Adrenal gland (tissue), 12 donors: ENCODE measurements around the gene CYP19A1. TPM values are rescaled to one million over a fixed set of nuclear protein-coding genes. Genes with fewer than 3 reads are reported as not detected.

ENCODE experiments used
- DNase-seq, 7 donors: peaks; one replicate each; pipeline ENCODE4 v3.0.0-alpha.2; 2019 to 2020
- H3K27ac ChIP-seq, 5 donors: fragments of 200-600 bp; sonication (generic) in 4 of 5; 1 replicate in 3 of 5; 2 replicates in 2 of 5; pipeline versions ENCODE4 v1.5.1 to v1.8.0; 2016 to 2020; ENCODE audit warnings: mild to moderate bottlenecking in 1 of 5
- H3K27me3 ChIP-seq: fragments of 200-600 bp; 2 replicates; pipeline ENCODE4 v1.8.0; 2021
- H3K36me3 ChIP-seq, 2 donors: fragments of 200-600 bp; replicated peaks in 1 of 2; 1 replicate in 1 of 2; 2 replicates in 1 of 2; pipeline versions ENCODE4 v1.5.1 to v1.8.0; 2018 to 2022
- H3K4me1 ChIP-seq, 2 donors: fragments of 200-600 bp; replicated peaks in 1 of 2; 1 replicate in 1 of 2; 2 replicates in 1 of 2; pipeline versions ENCODE4 v1.5.1 to v1.8.0; 2018 to 2021
- H3K4me3 ChIP-seq, 4 donors: fragments of 200-600 bp; sonication (generic) in 3 of 4; one replicate each; pipeline ENCODE4 v1.5.1; 2016 to 2018
- H3K9me3 ChIP-seq, 3 donors: fragments of 200-600 bp; sonication (generic) in 1 of 3; replicated peaks in 1 of 3; 1 replicate in 2 of 3; 2 replicates in 1 of 3; pipeline versions ENCODE4 v1.5.1 to v1.8.0; 2016 to 2021
- POLR2A ChIP-seq, 2 donors: fragments of 450-650 bp; IDR thresholded peaks; one replicate each; pipeline ENCODE4 v1.6.1; 2017; ENCODE audit warnings: antibody characterized with exemption in 2 of 2, mild to moderate bottlenecking in 2 of 2, moderate library complexity in 1 of 2
- WGBS, 4 donors: extraction: QIAGEN DNeasy Blood & Tissue Kit in 2 of 4; methylation state at CpG; one replicate each; pipeline versions ENCODE4 v1.1.5 to v1.1.7; 2013 to 2017; 5-methylcytosine and 5-hydroxymethylcytosine counted together
- intact Hi-C, 2 donors: fragments of 100-400 bp; cut with DNase I; formaldehyde crosslinking; loops; one replicate each; pipeline versions ENCODE4 v1.14.1 to v1.15.0; 2022 to 2023
- polyA plus RNA-seq, 3 donors: library from polyadenylated mRNA; stranded (reverse); fragments of 200-250 nt in 2 of 3; fragments of 350-450 nt in 1 of 3; fragmentation: Illumina TruSeq in 1 of 3; extraction: RNeasy Lipid Tissue Mini Kit (QIAGEN cat#74804) in 1 of 3; gene quantifications; one replicate each; pipeline ENCODE4 v1.2.3, GENCODE V29; 2013 to 2014
- total RNA-seq, 9 donors: library from RNA; depleted of rRNA in 4 of 9; stranded (reverse); fragments of >200 nt in 4 of 9; fragments of 120-200 nt in 1 of 9; fragmentation: NEBNext Ultra II Directional in 1 of 9; extraction: Animal tissue kit (Norgen Biotek cat#: 25700) in 1 of 9; gene quantifications; one replicate each; pipeline versions ENCODE4 v1.1.0 to v1.2.4, GENCODE V29; 2013 to 2023
- TF ChIP-seq, protein P1 (sequence below), 6 experiments: fragments of 450-650 bp in 4 of 6; fragments of 200-600 bp in 2 of 6; sonication (generic) in 1 of 6; IDR thresholded peaks; 1 replicate in 5 of 6; 2 replicates in 1 of 6; pipeline versions ENCODE4 v1.5.1 to v1.8.0; 2016 to 2021; ENCODE audit warnings: antibody characterized with exemption in 6 of 6, mild to moderate bottlenecking in 2 of 6, moderate library complexity in 1 of 6
- donor health status: healthy with polysubstance abuse.
- donor health status: Bipolar disorder and iron deficiency.
- donor health status: DM: yes; HTN: yes; CAD: no.
- donor health status: DM: no; HTN: no; CAD: no.
- donor health status: DM: no; HTN: no; CAD: no.
- donor health status: DM: yes; HTN: yes; CAD: no.

The CYP19A1 gene
- total and polyA plus RNA-seq, 12 donors: 0.41 to 21.6 (median 1.3) TPM

DNA sequence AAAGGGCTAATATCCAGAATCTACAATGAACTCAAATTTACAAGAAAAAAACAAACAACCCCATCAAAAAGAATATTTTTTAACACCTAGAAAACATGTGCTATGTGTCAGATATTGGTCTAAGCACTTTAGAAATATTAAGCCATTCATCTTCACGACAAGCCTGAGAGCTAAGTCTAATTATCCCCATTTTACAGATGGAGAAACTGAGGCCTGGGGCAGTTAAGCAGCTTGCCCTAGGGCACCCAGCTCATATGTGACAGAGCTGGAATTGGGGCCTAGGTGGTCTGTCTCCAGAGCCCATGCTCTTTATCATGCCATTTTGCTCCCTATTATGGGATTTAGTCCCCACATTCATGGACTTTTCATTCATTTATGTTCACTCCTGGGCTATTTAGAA is 92.8 kb downstream of the CYP19A1 start:
- intact Hi-C loops: no loop called here
- H3K9me3 ChIP-seq: no peaks in the 10 kb centered on the region

DNA sequence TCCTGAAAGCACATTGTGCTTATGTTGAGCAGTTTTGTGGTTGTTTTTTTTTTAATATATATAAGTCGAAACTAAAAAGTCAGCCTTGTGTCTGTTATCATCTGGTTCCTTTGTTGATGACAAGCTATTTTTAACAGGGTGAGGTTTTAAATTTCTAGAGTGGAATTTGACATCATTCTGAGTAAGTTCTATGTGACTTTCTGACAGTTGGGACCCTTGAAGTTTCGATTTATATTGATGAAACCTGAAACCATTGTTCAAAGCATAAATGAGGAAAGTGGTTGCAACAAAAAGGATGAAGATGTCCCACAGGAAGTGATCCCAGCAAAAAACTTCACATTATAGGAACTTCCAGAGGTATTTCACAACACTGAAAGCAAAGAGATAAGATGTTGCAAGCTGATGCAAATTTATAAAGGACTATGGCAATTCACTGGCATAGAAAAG is 94.0 kb downstream of the CYP19A1 start:
- Histone ChIP-seq H3K4me1 (no peaks in the 10 kb centered on the region), H3K4me3 (no peak overlapping the region), H3K9me3 (no peaks in the 10 kb centered on the region), H3K27ac (no peak overlapping the region), H3K27me3 (no peaks in the 10 kb centered on the region), H3K36me3 (no peaks in the 10 kb centered on the region)
- WGBS, 4 donors: 52 to 63% (median 53%) methylated on average over 2 of the region's 2 CpGs
- no peak for TF ChIP-seq POLR2A (IDR thresholded peaks at IDR 0.05)
- intact Hi-C loops: no loop called here
- no peak for DNase-seq

More for the DNA sequence above, 92.8 kb downstream of the CYP19A1 start:
- Histone ChIP-seq H3K36me3 (no peaks in the 10 kb centered on the region), H3K4me1 (no peaks in the 10 kb centered on the region), H3K4me3 (no peak overlapping the region), H3K27me3 (no peaks in the 10 kb centered on the region), H3K27ac (no peak overlapping the region)
- 86 to 97% (median 89%) methylated on average over 1 of the region's 1 CpG for WGBS, 4 donors
- no peak for DNase-seq
- TF ChIP-seq, protein P1, sequence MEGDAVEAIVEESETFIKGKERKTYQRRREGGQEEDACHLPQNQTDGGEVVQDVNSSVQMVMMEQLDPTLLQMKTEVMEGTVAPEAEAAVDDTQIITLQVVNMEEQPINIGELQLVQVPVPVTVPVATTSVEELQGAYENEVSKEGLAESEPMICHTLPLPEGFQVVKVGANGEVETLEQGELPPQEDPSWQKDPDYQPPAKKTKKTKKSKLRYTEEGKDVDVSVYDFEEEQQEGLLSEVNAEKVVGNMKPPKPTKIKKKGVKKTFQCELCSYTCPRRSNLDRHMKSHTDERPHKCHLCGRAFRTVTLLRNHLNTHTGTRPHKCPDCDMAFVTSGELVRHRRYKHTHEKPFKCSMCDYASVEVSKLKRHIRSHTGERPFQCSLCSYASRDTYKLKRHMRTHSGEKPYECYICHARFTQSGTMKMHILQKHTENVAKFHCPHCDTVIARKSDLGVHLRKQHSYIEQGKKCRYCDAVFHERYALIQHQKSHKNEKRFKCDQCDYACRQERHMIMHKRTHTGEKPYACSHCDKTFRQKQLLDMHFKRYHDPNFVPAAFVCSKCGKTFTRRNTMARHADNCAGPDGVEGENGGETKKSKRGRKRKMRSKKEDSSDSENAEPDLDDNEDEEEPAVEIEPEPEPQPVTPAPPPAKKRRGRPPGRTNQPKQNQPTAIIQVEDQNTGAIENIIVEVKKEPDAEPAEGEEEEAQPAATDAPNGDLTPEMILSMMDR (IDR thresholded peaks at IDR 0.05): no peak
- TF ChIP-seq POLR2A (IDR thresholded peaks at IDR 0.05): no peak

DNA sequence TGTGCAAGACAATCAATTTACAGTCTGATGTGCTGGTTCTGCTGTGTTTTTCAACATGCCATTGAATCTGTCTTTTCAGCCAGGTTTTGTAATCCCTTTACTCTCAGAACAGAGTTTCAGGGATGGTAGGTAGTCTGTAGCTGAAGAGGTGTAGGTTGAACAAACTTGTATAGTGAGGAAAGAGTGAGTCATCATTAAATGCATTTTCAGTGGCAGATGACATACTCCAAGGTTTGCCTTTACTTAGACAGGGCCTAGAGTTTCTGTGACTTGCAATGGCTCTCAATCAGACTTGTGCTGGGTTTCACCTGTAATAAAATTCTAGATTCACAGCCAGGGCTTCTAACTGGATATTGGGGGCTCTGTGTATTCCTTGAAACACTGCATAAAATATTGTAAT is 94.6 kb downstream of the CYP19A1 start:
- Histone ChIP-seq H3K36me3 (no peaks in the 10 kb centered on the region), H3K4me3 (no peak overlapping the region), H3K27me3 (no peaks in the 10 kb centered on the region), H3K4me1 (no peaks in the 10 kb centered on the region), H3K9me3 (no peaks in the 10 kb centered on the region), H3K27ac (no peak overlapping the region)
- no peak for DNase-seq
- TF ChIP-seq, protein P1 (IDR thresholded peaks at IDR 0.05): no peak
- no peak for TF ChIP-seq POLR2A (IDR thresholded peaks at IDR 0.05)
- intact Hi-C loops: no loop called here

DNA sequence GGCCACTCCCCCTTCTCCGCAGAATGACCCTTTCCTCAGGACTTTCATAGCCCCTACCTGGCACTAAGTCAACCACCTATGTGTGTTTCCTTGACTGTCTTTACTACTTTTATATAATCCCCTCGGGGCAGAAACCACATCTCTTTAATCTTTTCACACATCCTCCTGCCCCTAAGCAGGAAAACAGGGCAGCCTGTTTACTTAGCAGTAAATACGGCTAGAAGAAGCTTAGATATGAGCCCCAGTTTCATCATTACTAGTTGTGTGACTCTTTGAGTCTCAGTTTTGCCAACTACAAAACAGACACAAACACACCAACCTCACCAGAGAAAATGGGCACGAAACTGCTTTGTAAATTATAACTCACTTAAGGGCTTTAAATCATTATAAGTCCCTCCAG is 98.3 kb downstream of the CYP19A1 start:
- no peak for DNase-seq
- Histone ChIP-seq H3K27me3 (no peaks in the 10 kb centered on the region), H3K4me3 (no peak overlapping the region), H3K36me3 (no peaks in the 10 kb centered on the region), H3K9me3 (no peaks in the 10 kb centered on the region), H3K4me1 (no peaks in the 10 kb centered on the region), H3K27ac (no peak overlapping the region)
- intact Hi-C loops: no loop called here
- 34 to 47% (median 45%) methylated on average over 3 to 4 of the region's 4 CpGs for WGBS, 4 donors
- TF ChIP-seq, protein P1 (IDR thresholded peaks at IDR 0.05): no peak
- TF ChIP-seq POLR2A (IDR thresholded peaks at IDR 0.05): no peak

DNA sequence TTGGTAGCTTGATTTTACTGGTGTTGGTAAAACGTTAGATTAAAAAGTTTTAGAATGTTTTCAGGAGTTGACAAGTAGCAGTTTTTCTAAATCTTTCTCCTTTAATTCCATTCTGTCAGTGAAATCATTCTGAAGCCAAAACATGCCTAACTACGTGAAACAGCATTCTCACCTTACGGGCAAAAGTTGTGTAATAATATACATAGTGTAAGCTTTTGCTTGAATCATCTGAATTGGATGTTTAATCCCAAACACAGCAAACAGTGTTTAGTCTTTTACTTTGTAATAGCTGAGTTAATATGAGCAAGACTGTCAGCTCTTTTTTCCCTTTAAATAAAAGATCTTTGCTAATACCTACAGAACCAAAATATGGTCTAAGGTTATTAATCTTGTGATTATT is 100.6 kb downstream of the CYP19A1 start:
- Histone ChIP-seq H3K4me1 (no peaks in the 10 kb centered on the region), H3K36me3 (no peaks in the 10 kb centered on the region), H3K9me3 (no peaks in the 10 kb centered on the region), H3K4me3 (no peak overlapping the region), H3K27ac (no peak overlapping the region), H3K27me3 (no peaks in the 10 kb centered on the region)
- WGBS, 4 donors: 64 to 88% (median 78%) methylated on average over 3 of the region's 3 CpGs
- no peak for TF ChIP-seq POLR2A (IDR thresholded peaks at IDR 0.05)
- TF ChIP-seq, protein P1 (IDR thresholded peaks at IDR 0.05): no peak
- no peak for DNase-seq
- intact Hi-C loops: loop anchor here (10.0 kb wide), 1 partner anchor 147 kb away; no protein-coding TSS in a partner anchor
